Right atrium auricular region (tissue), 2 donors: ENCODE measurements around the gene PGM3. TPM values are rescaled to one million over a fixed set of nuclear protein-coding genes. Genes with fewer than 3 reads are reported as not detected.

Experiments
- DNase-seq: peaks from one replicate; pipeline ENCODE4 v3.0.0-alpha.2; 2019; ENCODE audit warnings: low spot score
- H3K27ac ChIP-seq, 2 donors: fragments of 200-600 bp; sonication (generic); 1 replicate in 1 of 2; 2 replicates in 1 of 2; pipeline ENCODE4 v1.5.1; 2016 to 2019
- H3K27me3 ChIP-seq, 2 donors: fragments of 200-600 bp; sonication (generic); one replicate each; pipeline versions ENCODE4 v1.5.1 to v1.6.0; 2017 to 2019
- H3K36me3 ChIP-seq: fragments of 200-600 bp; sonication (generic); one replicate; pipeline ENCODE4 v1.5.1; 2016
- H3K4me1 ChIP-seq, 2 donors: fragments of 200-600 bp; sonication (generic); one replicate each; pipeline versions ENCODE4 v1.5.1 to v1.6.0; 2017 to 2019
- H3K4me3 ChIP-seq, 2 donors: fragments of 200-600 bp; sonication (generic); 1 replicate in 1 of 2; 2 replicates in 1 of 2; pipeline ENCODE4 v1.5.1; 2017 to 2019; ENCODE audit warnings: mild to moderate bottlenecking in 1 of 2, moderate library complexity in 1 of 2
- H3K9me3 ChIP-seq, 2 donors: fragments of 200-600 bp; sonication (generic); one replicate each; pipeline ENCODE4 v1.5.1; 2019
- total RNA-seq, 2 donors: library from RNA; depleted of rRNA; stranded (reverse); fragments of >200 nt; gene quantifications; one replicate each; pipeline ENCODE4 v1.1.0, GENCODE V29; 2016
- TF ChIP-seq, protein P1 (sequence below), 2 donors: fragments of 200-600 bp; sonication (generic); IDR thresholded peaks; one replicate each; pipeline ENCODE4 v1.5.1; 2019; ENCODE audit warnings: antibody characterized with exemption in 2 of 2

PGM3 gene
- total RNA-seq, 2 donors from 2014 or later = 7.3 to 12.7 TPM

DNA sequence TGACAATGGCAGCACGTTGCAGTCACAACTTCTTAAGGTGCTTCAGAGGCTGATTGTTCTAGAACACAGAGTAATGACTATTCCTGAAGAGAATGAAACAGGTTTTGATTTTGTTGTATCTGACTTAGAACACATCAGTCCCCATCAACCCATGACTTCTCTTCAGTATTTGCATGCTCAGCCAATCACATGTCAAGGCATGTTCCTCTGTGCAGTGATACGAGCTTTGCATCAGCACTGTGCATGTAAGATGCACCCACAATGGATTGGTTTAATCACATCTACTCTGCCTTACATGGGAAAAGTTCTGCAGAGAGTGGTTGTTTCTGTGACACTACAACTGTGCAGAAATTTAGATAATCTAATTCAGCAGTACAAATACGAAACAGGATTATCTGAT lies 54.3 kb downstream of the PGM3 start:
- Histone ChIP-seq H3K27ac (no peak overlapping the region), H3K4me1 (no peaks in the 10 kb centered on the region), H3K9me3 (no peaks in the 10 kb centered on the region), H3K4me3 (no peak overlapping the region), H3K36me3 (peaks cover 31% of the 10 kb centered on the region), H3K27me3 (no peaks in the 10 kb centered on the region)
- no peak for DNase-seq
- TF ChIP-seq, protein P1, sequence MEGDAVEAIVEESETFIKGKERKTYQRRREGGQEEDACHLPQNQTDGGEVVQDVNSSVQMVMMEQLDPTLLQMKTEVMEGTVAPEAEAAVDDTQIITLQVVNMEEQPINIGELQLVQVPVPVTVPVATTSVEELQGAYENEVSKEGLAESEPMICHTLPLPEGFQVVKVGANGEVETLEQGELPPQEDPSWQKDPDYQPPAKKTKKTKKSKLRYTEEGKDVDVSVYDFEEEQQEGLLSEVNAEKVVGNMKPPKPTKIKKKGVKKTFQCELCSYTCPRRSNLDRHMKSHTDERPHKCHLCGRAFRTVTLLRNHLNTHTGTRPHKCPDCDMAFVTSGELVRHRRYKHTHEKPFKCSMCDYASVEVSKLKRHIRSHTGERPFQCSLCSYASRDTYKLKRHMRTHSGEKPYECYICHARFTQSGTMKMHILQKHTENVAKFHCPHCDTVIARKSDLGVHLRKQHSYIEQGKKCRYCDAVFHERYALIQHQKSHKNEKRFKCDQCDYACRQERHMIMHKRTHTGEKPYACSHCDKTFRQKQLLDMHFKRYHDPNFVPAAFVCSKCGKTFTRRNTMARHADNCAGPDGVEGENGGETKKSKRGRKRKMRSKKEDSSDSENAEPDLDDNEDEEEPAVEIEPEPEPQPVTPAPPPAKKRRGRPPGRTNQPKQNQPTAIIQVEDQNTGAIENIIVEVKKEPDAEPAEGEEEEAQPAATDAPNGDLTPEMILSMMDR (IDR thresholded peaks at IDR 0.05) = no peak

DNA sequence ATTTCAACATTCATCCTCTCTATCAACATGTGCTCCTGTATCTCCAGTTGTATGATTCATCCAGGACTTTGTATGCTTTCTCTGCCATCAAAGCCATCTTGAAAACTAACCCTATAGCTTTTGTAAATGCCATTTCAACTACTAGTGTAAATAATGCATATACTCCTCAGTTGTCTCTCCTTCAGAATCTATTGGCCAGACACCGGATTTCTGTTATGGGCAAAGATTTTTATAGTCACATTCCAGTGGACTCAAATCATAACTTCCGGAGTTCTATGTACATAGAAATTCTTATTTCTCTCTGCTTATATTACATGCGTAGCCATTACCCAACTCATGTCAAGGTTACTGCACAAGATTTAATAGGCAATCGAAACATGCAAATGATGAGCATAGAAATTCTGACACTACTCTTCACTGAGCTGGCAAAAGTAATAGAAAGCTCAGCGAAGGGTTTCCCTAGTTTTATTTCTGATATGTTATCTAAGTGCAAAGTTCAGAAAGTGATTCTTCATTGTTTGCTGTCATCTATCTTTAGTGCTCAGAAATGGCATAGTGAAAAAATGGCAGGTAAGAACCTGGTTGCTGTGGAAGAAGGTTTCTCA lies 54.8 kb downstream of the PGM3 start:
- peaks cover 29% of the 10 kb centered on the region for H3K36me3 ChIP-seq
- no peak for DNase-seq
- H3K9me3 ChIP-seq = no peaks in the 10 kb centered on the region
- no peak overlapping the region for H3K4me3 ChIP-seq
- H3K27ac ChIP-seq = no peak overlapping the region
- no peaks in the 10 kb centered on the region for H3K4me1 ChIP-seq
- TF ChIP-seq, protein P1 (IDR thresholded peaks at IDR 0.05) = no peak
- H3K27me3 ChIP-seq = no peaks in the 10 kb centered on the region

DNA sequence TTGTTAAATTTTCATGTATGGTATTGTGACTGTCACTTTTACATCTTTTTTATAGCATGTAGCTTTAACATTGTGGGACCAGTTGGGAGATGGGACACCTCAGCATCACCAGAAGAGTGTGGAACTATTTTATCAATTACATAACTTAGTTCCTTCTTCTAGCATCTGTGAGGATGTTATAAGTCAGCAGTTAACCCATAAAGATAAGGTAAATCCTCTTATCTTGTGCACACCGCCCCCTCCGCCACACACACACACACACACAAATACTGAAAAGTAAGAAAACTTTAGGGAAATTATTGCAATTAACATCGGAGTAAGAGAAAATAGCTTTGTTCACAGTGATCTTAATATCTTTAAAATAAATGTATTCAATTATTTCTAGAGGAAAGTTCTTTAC lies 60.9 kb downstream of the PGM3 start:
- TF ChIP-seq, protein P1 (IDR thresholded peaks at IDR 0.05) = no peak
- peaks cover 41% of the 10 kb centered on the region for H3K36me3 ChIP-seq
- no peaks in the 10 kb centered on the region for H3K27me3 ChIP-seq
- no peak for DNase-seq
- H3K4me3 ChIP-seq = no peak overlapping the region
- H3K9me3 ChIP-seq = no peaks in the 10 kb centered on the region
- no peak overlapping the region for H3K27ac ChIP-seq
- H3K4me1 ChIP-seq = no peaks in the 10 kb centered on the region

DNA sequence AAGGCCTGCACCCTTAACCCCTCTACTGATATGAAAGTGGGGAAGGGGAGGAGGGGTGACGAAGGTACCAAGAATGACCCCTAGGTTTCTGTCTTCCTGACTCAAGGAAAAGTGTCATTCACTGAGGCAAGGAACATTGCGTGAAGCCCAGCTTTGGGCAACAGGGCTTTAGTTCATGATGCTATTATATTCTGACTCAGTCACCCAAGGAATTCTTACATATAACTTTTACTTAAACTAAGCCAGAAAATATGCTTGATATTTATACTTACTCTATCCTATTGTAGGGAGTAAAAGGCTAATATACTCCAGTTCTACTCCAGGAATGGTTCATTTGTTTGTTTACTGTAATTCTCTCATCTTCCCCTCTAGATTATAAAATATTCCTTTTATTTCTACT lies 65.1 kb downstream of the PGM3 start:
- TF ChIP-seq, protein P1 (IDR thresholded peaks at IDR 0.05) = no peak
- Histone ChIP-seq H3K27ac (no peak overlapping the region), H3K4me3 (no peak overlapping the region), H3K36me3 (peaks cover 58% of the 10 kb centered on the region), H3K27me3 (no peaks in the 10 kb centered on the region), H3K4me1 (no peaks in the 10 kb centered on the region), H3K9me3 (no peaks in the 10 kb centered on the region)
- no peak for DNase-seq

DNA sequence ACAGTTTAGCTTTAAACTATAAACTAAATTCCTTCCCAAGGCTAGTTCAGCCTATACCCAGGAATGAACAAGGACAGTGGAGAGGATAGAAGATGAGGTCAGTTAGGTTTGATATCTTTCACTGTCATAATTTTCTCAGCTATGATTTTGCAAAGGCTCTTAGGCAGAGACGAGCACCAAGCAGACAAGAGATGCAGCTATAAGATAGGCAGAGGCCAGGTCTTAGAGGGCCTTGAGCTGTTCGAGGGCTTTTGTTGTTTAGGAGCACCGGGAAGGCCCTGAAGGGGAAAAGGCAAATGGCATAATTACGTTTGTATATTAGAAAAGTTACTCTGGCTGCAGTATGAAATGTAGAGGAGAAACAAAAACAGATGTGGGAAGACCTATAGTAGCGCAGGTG lies 65.8 kb downstream of the PGM3 start:
- Histone ChIP-seq H3K4me1 (no peaks in the 10 kb centered on the region), H3K36me3 (peaks cover 58% of the 10 kb centered on the region), H3K4me3 (no peak overlapping the region), H3K27ac (no peak overlapping the region), H3K27me3 (no peaks in the 10 kb centered on the region), H3K9me3 (no peaks in the 10 kb centered on the region)
- TF ChIP-seq, protein P1 (IDR thresholded peaks at IDR 0.05) = no peak
- no peak for DNase-seq

DNA sequence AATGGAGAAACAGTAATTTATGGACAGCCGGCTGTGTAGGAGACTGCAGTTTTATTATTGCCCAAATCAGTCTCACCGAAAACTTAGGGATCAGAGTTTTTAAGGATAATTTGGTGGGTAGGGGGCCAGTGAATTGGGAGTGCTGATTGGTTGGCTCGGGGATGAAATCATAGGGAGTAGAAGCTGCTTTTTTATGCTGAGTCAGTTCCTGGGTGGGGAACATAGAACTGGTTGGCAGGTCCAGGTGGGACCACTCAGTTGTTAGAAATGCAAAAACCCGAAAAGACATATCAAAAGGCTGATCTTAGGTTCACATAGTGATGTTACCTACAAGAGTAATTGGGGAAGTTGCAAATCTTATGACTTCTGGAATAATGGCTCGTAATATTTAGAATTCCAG lies 66.3 kb downstream of the PGM3 start:
- Histone ChIP-seq H3K27me3 (no peaks in the 10 kb centered on the region), H3K4me3 (no peak overlapping the region), H3K4me1 (no peaks in the 10 kb centered on the region), H3K27ac (no peak overlapping the region), H3K9me3 (no peaks in the 10 kb centered on the region), H3K36me3 (peaks cover 55% of the 10 kb centered on the region)
- no peak for DNase-seq
- TF ChIP-seq, protein P1 (IDR thresholded peaks at IDR 0.05) = no peak
